GM23248 (cell line): ENCODE measurements around the gene XRCC4. TPM values are rescaled to one million over a fixed set of nuclear protein-coding genes. Genes with fewer than 3 reads are reported as not detected.

Experiments used
- DNase-seq: peaks from one replicate; pipeline ENCODE4 v3.0.0-alpha.2; 2015
- H2AFZ ChIP-seq: fragments of 200-600 bp; sonication (generic); 2 replicates; pipeline ENCODE4 v1.6.1; 2016; ENCODE audit warnings: antibody characterized with exemption
- H3F3A ChIP-seq: fragments of 200-600 bp; sonication (generic); 2 replicates; pipeline ENCODE4 v1.6.1; 2016; ENCODE audit warnings: mild to moderate bottlenecking, antibody characterized with exemption, mixed run types; ENCODE audit not compliant: insufficient read depth
- H3K27ac ChIP-seq: fragments of 200-600 bp; sonication (generic); 2 replicates; pipeline ENCODE4 v1.5.1; 2016; ENCODE audit warnings: mild to moderate bottlenecking
- H3K27me3 ChIP-seq: fragments of 200-600 bp; sonication (generic); replicated peaks from 2 replicates; pipeline ENCODE4 v1.6.1; 2016; ENCODE audit warnings: mild to moderate bottlenecking; ENCODE audit not compliant: insufficient read depth
- H3K36me3 ChIP-seq: fragments of 200-600 bp; sonication (generic); 2 replicates; pipeline ENCODE4 v1.6.1; 2016; ENCODE audit warnings: low read depth, mild to moderate bottlenecking
- H3K4me1 ChIP-seq: fragments of 200-600 bp; sonication (generic); 2 replicates; pipeline ENCODE4 v1.6.1; 2016; ENCODE audit warnings: mild to moderate bottlenecking; ENCODE audit not compliant: insufficient read depth
- H3K4me2 ChIP-seq: fragments of 200-600 bp; sonication (generic); one replicate; pipeline ENCODE4 v1.6.1; 2016; ENCODE audit warnings: mild to moderate bottlenecking; ENCODE audit not compliant: unreplicated experiment
- H3K4me3 ChIP-seq: fragments of 200-600 bp; sonication (generic); 2 replicates; pipeline ENCODE4 v1.5.1; 2016; ENCODE audit warnings: mild to moderate bottlenecking
- H3K79me2 ChIP-seq: fragments of 200-600 bp; sonication (generic); 2 replicates; pipeline ENCODE4 v1.6.1; 2016; ENCODE audit warnings: mild to moderate bottlenecking; ENCODE audit not compliant: insufficient read depth
- H3K9ac ChIP-seq: fragments of 200-600 bp; sonication (generic); 2 replicates; pipeline ENCODE4 v1.6.1; 2016; ENCODE audit warnings: mild to moderate bottlenecking
- H3K9me2 ChIP-seq: fragments of 200-600 bp; sonication (generic); 2 replicates; pipeline ENCODE4 v1.6.1; 2016; ENCODE audit warnings: mixed run types, mild to moderate bottlenecking, moderate library complexity; ENCODE audit not compliant: insufficient read depth
- H3K9me3 ChIP-seq: fragments of 200-600 bp; sonication (generic); one replicate; pipeline ENCODE4 v1.6.1; 2017; ENCODE audit warnings: low read depth
- H4K20me1 ChIP-seq: fragments of 200-600 bp; sonication (generic); 2 replicates; pipeline ENCODE4 v1.6.0; 2016; ENCODE audit not compliant: insufficient read depth
- EZH2 ChIP-seq: fragments of 200-600 bp; sonication (generic); IDR thresholded peaks from 2 replicates; pipeline ENCODE4 v1.6.1; 2018; ENCODE audit warnings: antibody characterized with exemption, mild to moderate bottlenecking; ENCODE audit not compliant: insufficient read depth, poor library complexity, severe bottlenecking
- EZH2phosphoT487 ChIP-seq: fragments of 200-600 bp; sonication (generic); IDR thresholded peaks from 2 replicates; pipeline ENCODE4 v1.6.1; 2018; ENCODE audit warnings: antibody characterized with exemption, moderate library complexity, mild to moderate bottlenecking, low read depth; ENCODE audit not compliant: insufficient read depth
- WGBS, 2 experiments: methylation state at CpG; one replicate each; pipeline ENCODE4 v1.1.6; 2015 to 2017; ENCODE audit warnings: low lambda C conversion rate in 2 of 2, low coverage in 1 of 2; ENCODE audit errors: missing lambda C conversion rate in 2 of 2; 5-methylcytosine and 5-hydroxymethylcytosine counted together
- in situ Hi-C: fragments of 300-500 bp; cut with MboI; formaldehyde crosslinking; loops from 2 replicates; pipeline ENCODE4 v1.15.0; 2020
- polyA plus RNA-seq: library from polyadenylated mRNA; unstranded; fragments of >200 nt; fragmentation: Nextera tagmentation; extraction: Ambion mirVana; gene quantifications from 2 replicates; pipeline ENCODE4 v1.2.1, GENCODE V29; 2016
- total RNA-seq: library from RNA; depleted of rRNA; stranded (reverse); fragments of >200 nt; shearing (Covaris generic); gene quantifications from 2 replicates; pipeline ENCODE4 v1.2.3, GENCODE V29; 2014

The XRCC4 gene
- total and polyA plus RNA-seq, 2 experiments from 2014 or later, result 11.5 to 11.7 TPM

GRCh38 chr5:83162601-83163000 lies 85.3 kb downstream of the XRCC4 start:
- no peaks in the 10 kb centered on the region for H3K9me3 ChIP-seq
- H3K36me3 ChIP-seq, result no peaks in the 10 kb centered on the region
- no peak overlapping the region for H2AFZ ChIP-seq
- H3K27me3 ChIP-seq, result no peaks in the 10 kb centered on the region
- H3K9me2 ChIP-seq, result no peaks in the 10 kb centered on the region
- H3K79me2 ChIP-seq, result no peaks in the 10 kb centered on the region
- H3K4me2 ChIP-seq, result no peak overlapping the region
- H3F3A ChIP-seq, result no peaks in the 10 kb centered on the region
- no peak for DNase-seq
- H3K4me1 ChIP-seq, result no peaks in the 10 kb centered on the region
- H3K4me3 ChIP-seq, result no peak overlapping the region
- H4K20me1 ChIP-seq, result no peaks in the 10 kb centered on the region
- no peak overlapping the region for H3K27ac ChIP-seq
- TF ChIP-seq EZH2 (no peak), EZH2phosphoT487 (no peak)
- in situ Hi-C loops, result no loop called here
- H3K9ac ChIP-seq, result no peak overlapping the region
- WGBS, 2 experiments, result 33 to 37% methylated on average over 3 of the region's 3 CpGs

DNA sequence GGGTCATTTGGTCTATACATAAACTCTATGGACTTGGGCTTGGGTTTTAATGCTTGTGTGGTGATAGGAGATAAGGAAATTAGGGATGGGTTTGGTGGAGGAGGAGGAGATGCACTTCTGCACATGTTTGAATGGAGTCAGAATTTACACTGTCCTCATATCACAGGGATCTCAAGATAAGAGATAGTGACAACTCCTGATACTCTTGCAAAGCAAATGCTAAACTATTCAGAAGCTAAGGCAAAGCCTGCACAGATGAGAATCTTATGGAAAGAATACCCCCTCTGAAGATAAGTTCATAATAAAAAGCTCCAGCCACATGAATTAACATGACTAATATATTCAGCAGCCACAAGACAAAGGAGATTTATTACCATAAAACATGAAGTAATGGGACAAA lies 90.2 kb downstream of the XRCC4 start:
- Histone ChIP-seq H3K79me2 (no peaks in the 10 kb centered on the region), H4K20me1 (no peaks in the 10 kb centered on the region), H3K4me3 (no peak overlapping the region), H3K4me2 (no peak overlapping the region), H3K4me1 (0 out of 2 replicates have a peak, but pooled peaks cover 2% of the 10 kb centered on the region), H3K9ac (no peak overlapping the region), H3K27ac (no peak overlapping the region), H3K27me3 (no peaks in the 10 kb centered on the region), H3K9me2 (0 out of 2 replicates have a peak, but pooled peaks cover 4% of the 10 kb centered on the region), H2AFZ (no peak overlapping the region), H3K36me3 (no peaks in the 10 kb centered on the region), H3K9me3 (no peaks in the 10 kb centered on the region), H3F3A (no peaks in the 10 kb centered on the region)
- in situ Hi-C loops, result no loop called here
- DNase-seq, result no peak
- TF ChIP-seq EZH2, result no peak
- no peak for TF ChIP-seq EZH2phosphoT487

- H3K27me3 ChIP-seq, result no peaks in the 10 kb centered on the region
- H3K4me2 ChIP-seq, result no peak overlapping the region
- H2AFZ ChIP-seq, result no peak overlapping the region
- no peak overlapping the region for H3K4me3 ChIP-seq
- H3K9me3 ChIP-seq, result no peaks in the 10 kb centered on the region
- 0 out of 2 replicates have a peak, but pooled peaks cover 4% of the 10 kb centered on the region for H3K9me2 ChIP-seq
- 0 out of 2 replicates have a peak, but pooled peaks cover 6% of the 10 kb centered on the region for H3K4me1 ChIP-seq
- no peak overlapping the region for H3K27ac ChIP-seq
- no peaks in the 10 kb centered on the region for H3K36me3 ChIP-seq
- no peak overlapping the region for H3K9ac ChIP-seq
- DNase-seq, result no peak
- in situ Hi-C loops, result no loop called here
- no peaks in the 10 kb centered on the region for H4K20me1 ChIP-seq
- 49 to 57% methylated on average over 2 of the region's 2 CpGs for WGBS, 2 experiments
- TF ChIP-seq EZH2 (no peak), EZH2phosphoT487 (no peak)
- no peaks in the 10 kb centered on the region for H3F3A ChIP-seq
- H3K79me2 ChIP-seq, result no peaks in the 10 kb centered on the region
These were observed 92.4 kb downstream of the XRCC4 start for GRCh38 chr5:83169571-83170337.

- no peaks in the 10 kb centered on the region for H4K20me1 ChIP-seq
- in situ Hi-C loops, result no loop called here
- no peak for TF ChIP-seq EZH2
- no peak for TF ChIP-seq EZH2phosphoT487
- 0 out of 2 replicates have a peak, but pooled peaks cover 4% of the 10 kb centered on the region for H3K9me2 ChIP-seq
- no peaks in the 10 kb centered on the region for H3K36me3 ChIP-seq
- 0 out of 2 replicates have a peak, but pooled peaks cover 6% of the 10 kb centered on the region for H3K4me1 ChIP-seq
- no peaks in the 10 kb centered on the region for H3K27me3 ChIP-seq
- no peaks in the 10 kb centered on the region for H3K79me2 ChIP-seq
- no peak overlapping the region for H3K4me2 ChIP-seq
- DNase-seq, result no peak
- H3K27ac ChIP-seq, result no peak overlapping the region
- 90 to 96% methylated on average over 1 of the region's 1 CpG for WGBS, 2 experiments
- no peak overlapping the region for H2AFZ ChIP-seq
- no peak overlapping the region for H3K9ac ChIP-seq
- no peaks in the 10 kb centered on the region for H3F3A ChIP-seq
- no peak overlapping the region for H3K4me3 ChIP-seq
- H3K9me3 ChIP-seq, result no peaks in the 10 kb centered on the region
These were observed 94.7 kb downstream of the XRCC4 start for GRCh38 chr5:83172011-83172410.

DNA sequence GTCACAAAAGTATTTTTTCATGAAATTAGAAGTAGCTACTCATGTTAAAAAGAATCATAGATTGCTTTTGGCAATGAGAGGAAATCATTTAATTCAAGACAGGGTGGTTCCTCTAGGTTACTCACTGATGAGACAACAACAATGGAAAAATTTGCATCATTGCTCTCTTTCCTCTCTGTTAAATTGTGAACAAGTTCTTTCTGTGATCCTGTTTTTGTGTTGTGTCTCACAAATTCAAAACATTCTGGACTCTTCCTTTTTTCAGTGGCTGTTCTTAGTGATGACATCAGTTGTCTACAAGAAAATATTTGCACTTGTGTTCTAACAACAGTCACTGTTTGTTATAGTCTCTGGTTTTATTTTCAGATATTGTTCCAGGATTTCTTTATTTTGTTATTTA lies 95.3 kb downstream of the XRCC4 start:
- TF ChIP-seq EZH2phosphoT487, result no peak
- TF ChIP-seq EZH2, result no peak
- Histone ChIP-seq H3K79me2 (no peaks in the 10 kb centered on the region), H3K27me3 (no peaks in the 10 kb centered on the region), H3K36me3 (no peaks in the 10 kb centered on the region), H3K4me2 (no peak overlapping the region), H3K27ac (peak overlapping the region; percentile 33), H4K20me1 (no peaks in the 10 kb centered on the region), H3K4me3 (no peak overlapping the region), H3F3A (no peaks in the 10 kb centered on the region), H3K9me2 (0 out of 2 replicates have a peak, but pooled peaks cover 4% of the 10 kb centered on the region), H3K9ac (no peak overlapping the region), H3K4me1 (0 out of 2 replicates have a peak, but pooled peaks cover 6% of the 10 kb centered on the region), H3K9me3 (no peaks in the 10 kb centered on the region), H2AFZ (0 out of 2 replicates have a peak overlapping the region, but pooled peaks have one; percentile 14)
- DNase-seq, result peak; percentile 64
- in situ Hi-C loops, result no loop called here
